Thyroid gland (tissue), 4 donors: ENCODE data around the gene ANKRD11.

Experiments used
- CTCF ChIP-seq, 6 experiments: fragments of 200-600 bp in 3 of 6; fragments of 450-650 bp in 3 of 6; sonication (generic) in 3 of 6; IDR thresholded peaks; one replicate each; pipeline ENCODE4 v1.5.1; 2016 to 2019; ENCODE audit warnings: antibody characterized with exemption in 6 of 6, mild to moderate bottlenecking in 2 of 6, inconsistent platforms in 1 of 6, moderate library complexity in 1 of 6
- POLR2A ChIP-seq, 2 donors: fragments of 450-650 bp; IDR thresholded peaks; one replicate each; pipeline ENCODE4 v1.6.1; 2017; ENCODE audit warnings: antibody characterized with exemption in 2 of 2, mild to moderate bottlenecking in 2 of 2, moderate library complexity in 1 of 2

- TF ChIP-seq CTCF (IDR thresholded peaks at IDR 0.05) (no peak), POLR2A (IDR thresholded peaks at IDR 0.05) (no peak)
These were observed 271.0 kb downstream of the ANKRD11 start for GRCh38 chr16:89219365-89219764.
